GM19238 (cell line): ENCODE measurements around the gene ASB8.
A peak's percentile ranks its signal among the peaks of the same experiment; 100 is the strongest.

Experiments
- DNase-seq: peaks from one replicate; pipeline ENCODE4 v3.0.0; 2011; ENCODE audit warnings: low spot score; ENCODE audit not compliant: insufficient read length

The ASB8 gene

GRCh38 chr12:48157018-48157888 lies at the start of gene ASB8:
Gene ASB8, minus strand, starts transcription at chr12:48157515. Its CDS starts 4,019 bp downstream, at chr12:48153496.
- DNase-seq, result peak; percentile 84

GRCh38 chr12:48203192-48203591 lies 45.9 kb upstream of the ASB8 start, which contains the start of gene OR10AD1:
Gene OR10AD1, minus strand, starts transcription at chr12:48203292. Its CDS starts 0 bp downstream, at chr12:48203292.
- no peak for DNase-seq

- no peak for DNase-seq
Measured at GRCh38 chr12:48202766-48203165, 45.5 kb upstream of the ASB8 start.

- no peak for DNase-seq
Measured at GRCh38 chr12:48201516-48201915, 44.2 kb upstream of the ASB8 start.

- DNase-seq, result no peak
Measured at GRCh38 chr12:48201091-48201490, 43.8 kb upstream of the ASB8 start.

- no peak for DNase-seq
Measured at GRCh38 chr12:48199774-48200221, 42.5 kb upstream of the ASB8 start.

GRCh38 chr12:48198985-48199384 lies 41.7 kb upstream of the ASB8 start:
- DNase-seq, result no peak

- no peak for DNase-seq
Measured at GRCh38 chr12:48198672-48198971, 41.3 kb upstream of the ASB8 start.

GRCh38 chr12:48197971-48198671 lies 40.8 kb upstream of the ASB8 start:
- DNase-seq, result peak; percentile 84

GRCh38 chr12:48197549-48197970 lies 40.2 kb upstream of the ASB8 start:
- DNase-seq, result no peak

- DNase-seq, result no peak
Measured at GRCh38 chr12:48194799-48195201, 37.5 kb upstream of the ASB8 start.

- no peak for DNase-seq
Measured at GRCh38 chr12:48193623-48194022, 36.3 kb upstream of the ASB8 start.

GRCh38 chr12:48192861-48193260 lies 35.5 kb upstream of the ASB8 start:
- no peak for DNase-seq

GRCh38 chr12:48191096-48191495 lies 33.8 kb upstream of the ASB8 start:
- no peak for DNase-seq

- DNase-seq, result peak; percentile 29
Measured at GRCh38 chr12:48189331-48190125, 32.2 kb upstream of the ASB8 start.

- no peak for DNase-seq
Measured at GRCh38 chr12:48187916-48188695, 30.8 kb upstream of the ASB8 start.

- DNase-seq, result no peak
Measured at GRCh38 chr12:48185181-48185919, 28.0 kb upstream of the ASB8 start.

- no peak for DNase-seq
Measured at GRCh38 chr12:48184549-48184922, 27.2 kb upstream of the ASB8 start.

- no peak for DNase-seq
Measured at GRCh38 chr12:48183876-48184548, 26.7 kb upstream of the ASB8 start.
